Measurements from ENCODE around the gene ASAP3. TPM values are rescaled to one million over a fixed set of nuclear protein-coding genes. Genes with fewer than 3 reads are reported as not detected.

ASAP3 gene
- total RNA-seq, 1 donor from 2014 or later: 31.1 TPM

GRCh38 chr1:23452011-23452411, 32.0 kb downstream of the ASAP3 start:
- H3K27me3 Mint-ChIP-seq (ENCODE audit: unreplicated experiment): no peaks in the 10 kb centered on the region
- TF ChIP-seq, protein P1, sequence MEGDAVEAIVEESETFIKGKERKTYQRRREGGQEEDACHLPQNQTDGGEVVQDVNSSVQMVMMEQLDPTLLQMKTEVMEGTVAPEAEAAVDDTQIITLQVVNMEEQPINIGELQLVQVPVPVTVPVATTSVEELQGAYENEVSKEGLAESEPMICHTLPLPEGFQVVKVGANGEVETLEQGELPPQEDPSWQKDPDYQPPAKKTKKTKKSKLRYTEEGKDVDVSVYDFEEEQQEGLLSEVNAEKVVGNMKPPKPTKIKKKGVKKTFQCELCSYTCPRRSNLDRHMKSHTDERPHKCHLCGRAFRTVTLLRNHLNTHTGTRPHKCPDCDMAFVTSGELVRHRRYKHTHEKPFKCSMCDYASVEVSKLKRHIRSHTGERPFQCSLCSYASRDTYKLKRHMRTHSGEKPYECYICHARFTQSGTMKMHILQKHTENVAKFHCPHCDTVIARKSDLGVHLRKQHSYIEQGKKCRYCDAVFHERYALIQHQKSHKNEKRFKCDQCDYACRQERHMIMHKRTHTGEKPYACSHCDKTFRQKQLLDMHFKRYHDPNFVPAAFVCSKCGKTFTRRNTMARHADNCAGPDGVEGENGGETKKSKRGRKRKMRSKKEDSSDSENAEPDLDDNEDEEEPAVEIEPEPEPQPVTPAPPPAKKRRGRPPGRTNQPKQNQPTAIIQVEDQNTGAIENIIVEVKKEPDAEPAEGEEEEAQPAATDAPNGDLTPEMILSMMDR (IDR thresholded peaks at IDR 0.05): no peak
- no peak overlapping the region for H3K4me3 Mint-ChIP-seq (ENCODE audit: unreplicated experiment)
- H3K27ac Mint-ChIP-seq (ENCODE audit: unreplicated experiment): no peak overlapping the region
- H3K4me1 Mint-ChIP-seq (ENCODE audit: unreplicated experiment): no peaks in the 10 kb centered on the region
- H3K9me3 Mint-ChIP-seq (ENCODE audit: unreplicated experiment): no peaks in the 10 kb centered on the region
- H3K36me3 Mint-ChIP-seq (ENCODE audit: unreplicated experiment): peaks cover 16% of the 10 kb centered on the region
- DNase-seq (ENCODE audit: extremely low spot score, unreplicated experiment): no peak

DNA sequence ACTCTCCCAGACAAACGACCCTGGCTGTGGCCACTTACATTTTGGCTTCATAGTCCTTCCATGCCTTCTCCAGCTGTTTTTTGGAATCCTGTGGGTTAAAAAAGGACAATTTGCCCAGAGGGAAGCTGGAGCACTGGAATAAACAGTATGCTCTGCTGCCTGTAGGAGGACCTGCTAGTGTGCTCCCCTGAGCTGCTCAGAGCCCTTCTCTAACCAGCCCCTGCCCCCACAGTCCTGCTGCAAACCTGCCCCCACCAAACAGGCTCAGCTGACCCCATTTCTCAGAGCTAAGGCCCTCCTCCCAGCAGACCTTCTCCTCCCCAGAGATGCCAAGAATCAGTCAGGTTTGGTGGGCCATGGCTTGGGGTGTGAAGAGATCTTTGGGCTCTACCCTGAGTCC, 32.5 kb downstream of the ASAP3 start:
- H3K9me3 Mint-ChIP-seq (ENCODE audit: unreplicated experiment): no peaks in the 10 kb centered on the region
- H3K27ac Mint-ChIP-seq (ENCODE audit: unreplicated experiment): no peak overlapping the region
- H3K36me3 Mint-ChIP-seq (ENCODE audit: unreplicated experiment): peaks cover 16% of the 10 kb centered on the region
- H3K27me3 Mint-ChIP-seq (ENCODE audit: unreplicated experiment): no peaks in the 10 kb centered on the region
- TF ChIP-seq, protein P1 (IDR thresholded peaks at IDR 0.05): no peak
- no peak for DNase-seq (ENCODE audit: extremely low spot score, unreplicated experiment)
- no peak overlapping the region for H3K4me3 Mint-ChIP-seq (ENCODE audit: unreplicated experiment)
- H3K4me1 Mint-ChIP-seq (ENCODE audit: unreplicated experiment): no peaks in the 10 kb centered on the region

- TF ChIP-seq, protein P1 (IDR thresholded peaks at IDR 0.05): no peak
- Mint-ChIP-seq H3K4me3 (ENCODE audit: unreplicated experiment) (no peak overlapping the region), H3K27me3 (ENCODE audit: unreplicated experiment) (no peaks in the 10 kb centered on the region)
Measured at GRCh38 chr1:23450894-23451293, 33.1 kb downstream of the ASAP3 start.

GRCh38 chr1:23449958-23450357, 34.0 kb downstream of the ASAP3 start:
- H3K4me1 Mint-ChIP-seq (ENCODE audit: unreplicated experiment): no peaks in the 10 kb centered on the region
- H3K27ac Mint-ChIP-seq (ENCODE audit: unreplicated experiment): no peak overlapping the region
- H3K27me3 Mint-ChIP-seq (ENCODE audit: unreplicated experiment): no peaks in the 10 kb centered on the region
- H3K9me3 Mint-ChIP-seq (ENCODE audit: unreplicated experiment): no peaks in the 10 kb centered on the region
- H3K36me3 Mint-ChIP-seq (ENCODE audit: unreplicated experiment): peaks cover 12% of the 10 kb centered on the region
- DNase-seq (ENCODE audit: extremely low spot score, unreplicated experiment): no peak
- no peak overlapping the region for H3K4me3 Mint-ChIP-seq (ENCODE audit: unreplicated experiment)
- TF ChIP-seq, protein P1 (IDR thresholded peaks at IDR 0.05): no peak

More at GRCh38 chr1:23450894-23451293, 33.1 kb downstream of the ASAP3 start:
- Mint-ChIP-seq H3K9me3 (ENCODE audit: unreplicated experiment) (no peaks in the 10 kb centered on the region), H3K27ac (ENCODE audit: unreplicated experiment) (no peak overlapping the region), H3K4me1 (ENCODE audit: unreplicated experiment) (no peaks in the 10 kb centered on the region), H3K36me3 (ENCODE audit: unreplicated experiment) (peaks cover 16% of the 10 kb centered on the region)
- DNase-seq (ENCODE audit: extremely low spot score, unreplicated experiment): no peak

GRCh38 chr1:23449306-23449705, 34.7 kb downstream of the ASAP3 start:
- no peak for DNase-seq (ENCODE audit: extremely low spot score, unreplicated experiment)
- no peaks in the 10 kb centered on the region for H3K27me3 Mint-ChIP-seq (ENCODE audit: unreplicated experiment)
- peaks cover 11% of the 10 kb centered on the region for H3K36me3 Mint-ChIP-seq (ENCODE audit: unreplicated experiment)
- no peaks in the 10 kb centered on the region for H3K9me3 Mint-ChIP-seq (ENCODE audit: unreplicated experiment)
- TF ChIP-seq, protein P1 (IDR thresholded peaks at IDR 0.05): no peak
- no peak overlapping the region for H3K4me3 Mint-ChIP-seq (ENCODE audit: unreplicated experiment)
- H3K27ac Mint-ChIP-seq (ENCODE audit: unreplicated experiment): no peak overlapping the region
- H3K4me1 Mint-ChIP-seq (ENCODE audit: unreplicated experiment): no peaks in the 10 kb centered on the region
